Activated T-helper 2 cell treated with anti-CD3 and anti-CD28 coated beads, Interferon-gamma antibody, Interleukin-2, Interleukin-4, amounts not matched to agents 10 μg/mL and 5 μg/mL and 100 μg/mL, durations not matched to agents 14 hours and 24 hours and 36 hours (primary cell): Measurements from ENCODE around the gene ZNF32. TPM values are rescaled to one million over a fixed set of nuclear protein-coding genes. Genes with fewer than 3 reads are reported as not detected.
"Not testable (repeated sequence)": the region's sequence is repeated elsewhere in the genome, so short reads cannot be mapped to it uniquely, and the experiment has no call there.

Experiments used
- DNase-seq: peaks from one replicate; pipeline ENCODE4 v3.0.0; 2021; ENCODE audit warnings: low spot score
- H3K27ac Mint-ChIP-seq: one replicate; pipeline ENCODE4 v1.8.0; 2021; ENCODE audit warnings: mixed read lengths
- H3K27me3 Mint-ChIP-seq: one replicate; pipeline ENCODE4 v1.8.0; 2021; ENCODE audit warnings: low read depth, mixed read lengths
- H3K36me3 Mint-ChIP-seq: one replicate; pipeline ENCODE4 v1.8.0; 2021; ENCODE audit warnings: low read depth, mixed read lengths
- H3K4me1 Mint-ChIP-seq: one replicate; pipeline ENCODE4 v1.8.0; 2021; ENCODE audit warnings: low read depth, mixed read lengths
- H3K4me3 Mint-ChIP-seq: one replicate; pipeline ENCODE4 v1.8.0; 2021; ENCODE audit warnings: low read depth, mild to moderate bottlenecking, moderate library complexity, mixed read lengths
- H3K9me3 Mint-ChIP-seq: one replicate; pipeline ENCODE4 v1.8.0; 2021; ENCODE audit warnings: mixed read lengths
- intact Hi-C: fragments of 100-400 bp; cut with micrococcal nuclease; formaldehyde crosslinking; loops from one replicate; pipeline ENCODE4 v1.15.1; 2023
- total RNA-seq: library from RNA; stranded (reverse); gene quantifications from 2 replicates; pipeline ENCODE4 v1.2.3, GENCODE V29; 2022

ZNF32 gene
- total RNA-seq, 1 donor from 2014 or later = 12.1 TPM

- Mint-ChIP-seq H3K36me3 (peaks cover 46% of the 10 kb centered on the region), H3K9me3 (peaks cover 45% of the 10 kb centered on the region), H3K4me1 (peaks cover 10% of the 10 kb centered on the region), H3K27ac (peak overlapping the region; percentile 72), H3K4me3 (peak overlapping the region; percentile 82), H3K27me3 (peaks cover 6% of the 10 kb centered on the region)
- intact Hi-C loops = loop anchor here (1.0 to 2.0 kb wide), 3 partner anchors 41 to 74 kb away; partner anchors contain the start of genes ZNF239 and ZNF485
- no peak for DNase-seq
These were observed 635 bp downstream of the ZNF32 start for GRCh38 chr10:43648095-43648397.

GRCh38 chr10:43647576-43647975 is 1.1 kb downstream of the ZNF32 start:
- Mint-ChIP-seq H3K4me3 (peak overlapping the region; percentile 82), H3K9me3 (peaks cover 50% of the 10 kb centered on the region), H3K27me3 (peaks cover 6% of the 10 kb centered on the region), H3K27ac (peak overlapping the region; percentile 72), H3K4me1 (peaks cover 10% of the 10 kb centered on the region), H3K36me3 (peaks cover 51% of the 10 kb centered on the region)
- DNase-seq = no peak
- intact Hi-C loops = no loop called here

GRCh38 chr10:43645866-43646265 is 2.8 kb downstream of the ZNF32 start:
- H3K4me3 Mint-ChIP-seq = no peak overlapping the region
- H3K9me3 Mint-ChIP-seq = peaks cover 55% of the 10 kb centered on the region
- no peak for DNase-seq
- H3K36me3 Mint-ChIP-seq = peaks cover 51% of the 10 kb centered on the region
- intact Hi-C loops = no loop called here
- H3K27me3 Mint-ChIP-seq = peaks cover 6% of the 10 kb centered on the region
- no peak overlapping the region for H3K27ac Mint-ChIP-seq
- H3K4me1 Mint-ChIP-seq = peaks cover 10% of the 10 kb centered on the region

DNA sequence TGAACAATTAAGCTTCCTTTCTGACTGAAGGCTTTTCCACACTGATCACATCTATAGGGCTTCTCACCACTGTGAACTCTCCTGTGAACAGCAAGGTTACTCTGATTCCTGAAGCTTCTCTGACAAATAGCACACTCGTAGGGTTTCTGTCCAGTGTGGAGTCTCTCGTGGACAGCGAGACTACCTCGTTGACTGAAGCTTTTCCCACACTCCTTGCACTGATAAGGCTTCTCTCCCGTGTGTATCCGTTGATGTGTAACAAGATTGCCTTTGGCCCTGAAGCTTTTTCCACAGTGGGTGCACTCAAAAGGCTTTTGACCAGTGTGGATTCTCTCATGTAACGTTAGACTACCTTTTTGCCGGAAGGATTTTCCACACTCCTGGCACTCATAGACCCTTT is 4.4 kb downstream of the ZNF32 start:
- intact Hi-C loops = no loop called here
- Mint-ChIP-seq H3K4me1 (peaks cover 8% of the 10 kb centered on the region), H3K9me3 (peaks cover 55% of the 10 kb centered on the region), H3K27ac (no peak overlapping the region), H3K4me3 (no peak overlapping the region), H3K27me3 (no peaks in the 10 kb centered on the region), H3K36me3 (peaks cover 51% of the 10 kb centered on the region)
- no peak for DNase-seq

DNA sequence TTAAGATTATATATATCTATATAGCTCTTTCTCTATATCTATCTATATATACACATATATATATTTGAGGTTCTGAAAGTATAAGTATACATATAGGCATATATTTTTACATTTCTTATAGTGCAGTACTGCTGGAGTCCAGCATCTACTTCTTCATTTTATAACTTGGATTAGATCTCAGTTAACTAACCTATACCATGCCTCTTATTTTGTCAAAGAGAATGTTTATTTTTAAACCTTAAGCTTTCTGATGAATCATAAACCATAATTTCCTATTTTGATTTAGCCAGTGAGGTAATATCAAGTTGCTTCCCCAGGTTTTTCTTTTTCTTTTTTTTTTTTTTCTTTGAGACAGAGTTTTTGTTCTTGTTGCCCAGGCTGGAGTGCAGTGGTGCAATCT is 8.1 kb downstream of the ZNF32 start:
- no peak for DNase-seq
- Mint-ChIP-seq H3K27ac (no peak overlapping the region), H3K4me3 (no peak overlapping the region), H3K9me3 (peaks cover 45% of the 10 kb centered on the region), H3K27me3 (no peaks in the 10 kb centered on the region), H3K4me1 (no peaks in the 10 kb centered on the region), H3K36me3 (peaks cover 30% of the 10 kb centered on the region)
- intact Hi-C loops = no loop called here

DNA sequence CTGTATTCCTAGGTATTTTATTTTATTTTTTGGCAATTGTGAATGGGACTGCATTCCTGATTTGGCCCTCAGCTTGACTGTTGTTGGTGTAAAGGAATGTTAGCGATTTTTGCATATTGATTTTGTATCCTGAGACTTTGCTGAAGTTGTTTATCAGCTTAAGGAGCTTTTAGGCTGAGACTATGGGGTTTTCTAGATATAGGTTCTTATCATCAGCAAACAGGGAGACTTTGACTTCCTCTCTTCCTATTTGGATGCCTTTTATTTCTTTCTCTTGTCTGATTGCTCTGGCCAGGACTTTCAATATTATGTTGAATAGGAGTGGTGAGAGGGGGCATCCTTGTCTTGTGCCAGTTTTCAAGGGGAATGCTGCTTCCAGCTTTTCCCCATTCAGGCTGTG is 12.9 kb downstream of the ZNF32 start:
- H3K4me1 Mint-ChIP-seq, intact Hi-C loops, H3K27ac Mint-ChIP-seq, DNase-seq, H3K27me3 Mint-ChIP-seq, H3K4me3 Mint-ChIP-seq, H3K36me3 Mint-ChIP-seq: not testable (repeated sequence)
- peaks cover 38% of the 10 kb centered on the region for H3K9me3 Mint-ChIP-seq

GRCh38 chr10:43628956-43629355 is 19.7 kb downstream of the ZNF32 start:
- Mint-ChIP-seq H3K4me1 (no peaks in the 10 kb centered on the region), H3K27me3 (no peaks in the 10 kb centered on the region), H3K4me3 (no peak overlapping the region), H3K36me3 (no peaks in the 10 kb centered on the region), H3K9me3 (peaks cover 27% of the 10 kb centered on the region), H3K27ac (no peak overlapping the region)
- DNase-seq = no peak
- intact Hi-C loops = no loop called here

DNA sequence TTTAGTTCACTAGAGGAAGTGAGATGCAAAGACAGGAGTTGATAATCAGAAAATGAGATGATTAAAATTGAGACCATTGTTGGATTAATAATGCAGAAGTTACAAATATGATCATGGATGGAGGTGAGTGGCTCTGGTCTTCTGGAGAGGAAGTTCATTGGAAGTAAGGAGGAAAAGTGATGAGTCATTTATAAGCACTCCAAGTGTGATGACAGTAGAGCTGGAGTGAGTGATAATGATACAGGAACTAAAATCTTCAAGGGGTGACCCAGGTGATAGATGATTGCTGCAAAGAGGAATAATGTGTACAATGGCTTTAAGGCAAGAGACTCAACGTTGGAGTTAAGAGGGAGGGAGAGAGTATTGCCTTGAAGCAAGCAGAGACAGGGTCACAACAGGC is 20.7 kb downstream of the ZNF32 start:
- intact Hi-C loops = no loop called here
- H3K9me3 Mint-ChIP-seq = peaks cover 32% of the 10 kb centered on the region
- no peak overlapping the region for H3K27ac Mint-ChIP-seq
- peaks cover 6% of the 10 kb centered on the region for H3K4me1 Mint-ChIP-seq
- DNase-seq = no peak
- peaks cover 6% of the 10 kb centered on the region for H3K36me3 Mint-ChIP-seq
- no peaks in the 10 kb centered on the region for H3K27me3 Mint-ChIP-seq
- H3K4me3 Mint-ChIP-seq = no peak overlapping the region

GRCh38 chr10:43623351-43623750 is 25.3 kb downstream of the ZNF32 start:
- H3K27ac Mint-ChIP-seq = peak overlapping the region; percentile 42
- no peak for DNase-seq
- peak overlapping the region; percentile 37 for H3K4me3 Mint-ChIP-seq
- H3K9me3 Mint-ChIP-seq = peaks cover 53% of the 10 kb centered on the region
- H3K36me3 Mint-ChIP-seq = peaks cover 10% of the 10 kb centered on the region
- no peaks in the 10 kb centered on the region for H3K27me3 Mint-ChIP-seq
- H3K4me1 Mint-ChIP-seq = peaks cover 9% of the 10 kb centered on the region
- intact Hi-C loops = no loop called here

- H3K27me3 Mint-ChIP-seq = no peaks in the 10 kb centered on the region
- intact Hi-C loops = no loop called here
- peaks cover 14% of the 10 kb centered on the region for H3K36me3 Mint-ChIP-seq
- DNase-seq = no peak
- H3K4me3 Mint-ChIP-seq = no peak overlapping the region
- peaks cover 9% of the 10 kb centered on the region for H3K4me1 Mint-ChIP-seq
- no peak overlapping the region for H3K27ac Mint-ChIP-seq
- H3K9me3 Mint-ChIP-seq = peaks cover 55% of the 10 kb centered on the region
These were observed 26.6 kb downstream of the ZNF32 start for GRCh38 chr10:43622038-43622437.

GRCh38 chr10:43619368-43619767 is 29.3 kb downstream of the ZNF32 start:
- no peak for DNase-seq
- Mint-ChIP-seq H3K27ac (no peak overlapping the region), H3K27me3 (no peaks in the 10 kb centered on the region), H3K4me3 (no peak overlapping the region), H3K36me3 (peaks cover 40% of the 10 kb centered on the region), H3K4me1 (peaks cover 9% of the 10 kb centered on the region), H3K9me3 (peaks cover 75% of the 10 kb centered on the region)
- intact Hi-C loops = no loop called here

GRCh38 chr10:43616697-43617370 is 31.8 kb downstream of the ZNF32 start:
- H3K36me3 Mint-ChIP-seq = peaks cover 55% of the 10 kb centered on the region
- no peak overlapping the region for H3K27ac Mint-ChIP-seq
- peaks cover 78% of the 10 kb centered on the region for H3K9me3 Mint-ChIP-seq
- no peak for DNase-seq
- no peaks in the 10 kb centered on the region for H3K27me3 Mint-ChIP-seq
- intact Hi-C loops = no loop called here
- H3K4me3 Mint-ChIP-seq = no peak overlapping the region
- no peaks in the 10 kb centered on the region for H3K4me1 Mint-ChIP-seq

- Mint-ChIP-seq H3K9me3 (peaks cover 58% of the 10 kb centered on the region), H3K27me3 (no peaks in the 10 kb centered on the region), H3K36me3 (peaks cover 85% of the 10 kb centered on the region), H3K4me3 (no peak overlapping the region), H3K4me1 (peaks cover 14% of the 10 kb centered on the region), H3K27ac (no peak overlapping the region)
- intact Hi-C loops = no loop called here
- no peak for DNase-seq
These were observed 38.0 kb downstream of the ZNF32 start for GRCh38 chr10:43610636-43611035.

DNA sequence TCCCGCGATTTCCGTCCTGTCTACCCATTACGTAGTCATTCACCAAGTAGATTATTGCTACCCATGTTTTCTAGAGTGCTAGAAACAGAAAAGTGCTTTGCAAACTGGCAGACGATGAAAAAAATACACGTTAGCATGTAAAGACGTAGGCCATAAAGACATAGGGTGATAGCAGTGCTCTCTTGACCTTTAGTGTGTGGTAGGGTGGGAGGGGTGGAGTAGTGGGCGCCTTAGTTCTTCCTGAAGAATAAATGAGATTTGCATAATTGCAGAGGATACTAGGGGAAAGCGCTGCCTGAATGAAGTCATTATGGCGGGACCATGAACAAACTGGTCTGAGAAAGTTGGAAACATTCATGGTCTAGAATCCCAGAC is 41.5 kb downstream of the ZNF32 start:
- peaks cover 14% of the 10 kb centered on the region for H3K4me1 Mint-ChIP-seq
- peak overlapping the region; percentile 67 for H3K27ac Mint-ChIP-seq
- no peak for DNase-seq
- H3K4me3 Mint-ChIP-seq = peak overlapping the region; percentile 83
- intact Hi-C loops = loop anchor here (2.0 kb wide), 1 partner anchor 42 kb away; the partner anchor contains the start of gene ZNF32
- H3K36me3 Mint-ChIP-seq = peaks cover 52% of the 10 kb centered on the region
- peaks cover under 1% of the 10 kb centered on the region for H3K27me3 Mint-ChIP-seq
- peaks cover 29% of the 10 kb centered on the region for H3K9me3 Mint-ChIP-seq
